ENCODE results near the gene TRAF6. TPM values are rescaled to one million over a fixed set of nuclear protein-coding genes. Genes with fewer than 3 reads are reported as not detected.
A peak's percentile ranks its signal among the peaks of the same experiment; 100 is the strongest.

The TRAF6 gene
- total and polyA plus RNA-seq, 4 donors: 2.2 to 14.0 (median 8.8) TPM

DNA sequence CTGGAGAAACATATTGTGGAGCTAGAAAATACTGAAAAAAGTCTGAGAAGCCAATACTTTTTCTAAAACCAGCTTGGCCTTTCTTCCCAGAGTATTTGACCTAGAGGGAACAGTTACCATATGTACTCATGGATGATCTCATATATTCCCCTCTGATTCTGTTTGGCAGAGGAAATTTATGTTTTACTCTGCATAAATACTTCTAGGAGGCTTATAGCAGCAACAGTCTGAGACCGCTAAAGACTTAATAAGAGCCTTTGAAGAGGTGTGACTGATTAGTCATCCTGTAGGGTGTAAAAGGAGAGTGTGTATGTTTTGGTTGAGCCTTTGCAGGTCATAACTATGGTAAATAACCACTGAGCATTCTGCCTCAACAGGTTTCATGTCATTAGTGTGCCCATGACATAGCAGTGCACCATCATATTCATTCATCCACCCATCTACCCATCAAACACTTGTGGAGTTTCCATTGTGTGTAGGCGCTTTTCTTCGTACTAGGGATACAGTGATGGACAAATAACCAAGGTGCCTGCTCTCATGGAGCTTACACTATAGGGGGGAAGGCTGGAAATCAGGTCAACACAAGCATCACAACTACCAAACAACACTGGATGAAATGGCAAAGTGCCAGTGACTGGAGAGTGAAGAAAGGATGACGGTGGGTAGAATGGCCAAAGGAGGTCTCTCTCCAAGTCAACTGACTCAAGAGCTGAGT lies 44.5 kb downstream of the TRAF6 start:
- H3K9me3 ChIP-seq (ENCODE audit: control insufficient read depth in 4 of 4, insufficient read depth in 3 of 4, low read length in 3 of 4): no peaks in the 10 kb centered on the region
- H3K36me3 ChIP-seq (ENCODE audit: control insufficient read depth in 4 of 4, insufficient read depth in 4 of 4, low read length in 4 of 4): peaks cover 0 to 4% (median 2%) of the 10 kb centered on the region in 4 donors
- H3K27ac ChIP-seq (ENCODE audit: low read depth in 1 of 2, low read length in 1 of 2): no peak overlapping the region
- no peak overlapping the region for H3K9ac ChIP-seq (ENCODE audit: insufficient read depth in 1 of 2, low read length in 2 of 2)
- H3K27me3 ChIP-seq (ENCODE audit: control insufficient read depth in 3 of 3, insufficient read depth in 3 of 3, low read length in 2 of 3): peaks cover 0 to under 1% (median 0%) of the 10 kb centered on the region in 3 donors
- ATAC-seq (ENCODE audit: insufficient read depth, low FRiP score) (no peak), DNase-seq (peak in 1 of 3 donors; percentile 51)
- no peak overlapping the region for H3K4me3 ChIP-seq
- H3K4me1 ChIP-seq (ENCODE audit: control insufficient read depth in 5 of 5, insufficient read depth in 5 of 5, low read length in 5 of 5): peaks cover 0 to 11% (median 0%) of the 10 kb centered on the region in 5 donors
- 92 to 95% methylated on average over 4 of the region's 4 CpGs for WGBS, 2 donors
- TF ChIP-seq, protein P1, sequence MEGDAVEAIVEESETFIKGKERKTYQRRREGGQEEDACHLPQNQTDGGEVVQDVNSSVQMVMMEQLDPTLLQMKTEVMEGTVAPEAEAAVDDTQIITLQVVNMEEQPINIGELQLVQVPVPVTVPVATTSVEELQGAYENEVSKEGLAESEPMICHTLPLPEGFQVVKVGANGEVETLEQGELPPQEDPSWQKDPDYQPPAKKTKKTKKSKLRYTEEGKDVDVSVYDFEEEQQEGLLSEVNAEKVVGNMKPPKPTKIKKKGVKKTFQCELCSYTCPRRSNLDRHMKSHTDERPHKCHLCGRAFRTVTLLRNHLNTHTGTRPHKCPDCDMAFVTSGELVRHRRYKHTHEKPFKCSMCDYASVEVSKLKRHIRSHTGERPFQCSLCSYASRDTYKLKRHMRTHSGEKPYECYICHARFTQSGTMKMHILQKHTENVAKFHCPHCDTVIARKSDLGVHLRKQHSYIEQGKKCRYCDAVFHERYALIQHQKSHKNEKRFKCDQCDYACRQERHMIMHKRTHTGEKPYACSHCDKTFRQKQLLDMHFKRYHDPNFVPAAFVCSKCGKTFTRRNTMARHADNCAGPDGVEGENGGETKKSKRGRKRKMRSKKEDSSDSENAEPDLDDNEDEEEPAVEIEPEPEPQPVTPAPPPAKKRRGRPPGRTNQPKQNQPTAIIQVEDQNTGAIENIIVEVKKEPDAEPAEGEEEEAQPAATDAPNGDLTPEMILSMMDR (IDR thresholded peaks at IDR 0.05; ENCODE audit: control extremely low read depth, extremely low read depth): no peak

DNA sequence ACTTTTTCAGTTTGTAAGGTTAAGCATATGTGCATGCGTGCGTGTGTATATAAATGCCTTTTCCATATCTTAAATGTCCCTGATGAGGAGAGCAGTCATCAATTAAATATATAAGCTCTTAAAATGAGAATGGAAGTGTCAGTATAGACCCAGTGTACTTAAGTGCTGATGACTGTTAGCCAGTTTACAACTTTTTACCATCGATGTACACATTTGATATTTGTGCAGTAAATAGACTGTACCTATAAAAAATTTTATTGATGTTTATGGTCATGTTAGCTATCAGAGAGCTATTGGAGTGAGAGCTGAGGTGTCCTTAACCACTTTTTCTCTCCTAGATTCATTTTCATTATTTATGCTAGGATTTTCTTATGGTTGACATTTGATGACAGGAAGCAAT lies 45.4 kb downstream of the TRAF6 start:
- H3K4me3 ChIP-seq: no peak overlapping the region
- no peak for DNase-seq
- no peak overlapping the region for H3K9ac ChIP-seq (ENCODE audit: insufficient read depth in 1 of 2, low read length in 2 of 2)
- no peak overlapping the region for H3K27ac ChIP-seq (ENCODE audit: low read depth in 1 of 2, low read length in 1 of 2)
- peaks cover 0 to 4% (median 0%) of the 10 kb centered on the region in 5 donors for H3K4me1 ChIP-seq (ENCODE audit: control insufficient read depth in 5 of 5, insufficient read depth in 5 of 5, low read length in 5 of 5)
- TF ChIP-seq, protein P1 (IDR thresholded peaks at IDR 0.05; ENCODE audit: control extremely low read depth, extremely low read depth): no peak
- no peaks in the 10 kb centered on the region for H3K9me3 ChIP-seq (ENCODE audit: control insufficient read depth in 4 of 4, insufficient read depth in 3 of 4, low read length in 3 of 4)
- 79 to 97% methylated on average over 3 of the region's 3 CpGs for WGBS, 2 donors
- H3K36me3 ChIP-seq (ENCODE audit: control insufficient read depth in 4 of 4, insufficient read depth in 4 of 4, low read length in 4 of 4): peaks cover 0 to 4% (median 2%) of the 10 kb centered on the region in 4 donors
- peaks cover 0 to 4% (median 0%) of the 10 kb centered on the region in 3 donors for H3K27me3 ChIP-seq (ENCODE audit: control insufficient read depth in 3 of 3, insufficient read depth in 3 of 3, low read length in 2 of 3)
- ATAC-seq (ENCODE audit: insufficient read depth, low FRiP score): no peak

DNA sequence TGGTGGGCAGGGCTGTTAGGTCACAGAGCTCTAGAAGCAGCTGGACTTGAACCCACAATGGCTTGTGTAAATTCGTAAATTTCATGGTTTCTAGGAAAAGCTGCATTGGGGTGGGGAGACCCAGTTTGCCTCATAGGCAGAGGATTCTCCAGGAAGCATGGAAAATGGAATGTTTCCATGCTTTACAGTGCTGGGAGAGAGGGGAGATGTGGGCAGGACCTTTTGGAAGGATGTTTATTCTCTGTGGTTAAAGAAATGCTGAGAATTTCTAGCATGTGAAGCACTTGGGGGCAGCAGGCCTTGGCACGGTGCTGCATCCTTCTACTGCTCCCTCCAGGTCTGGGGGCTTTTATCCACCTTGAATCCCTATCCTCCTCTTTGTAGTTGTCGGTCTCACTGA lies 46.3 kb downstream of the TRAF6 start:
- WGBS, 2 donors: 71 to 77% methylated on average over 3 of the region's 3 CpGs
- Histone ChIP-seq H3K27me3 (ENCODE audit: control insufficient read depth in 3 of 3, insufficient read depth in 3 of 3, low read length in 2 of 3) (peaks cover 0 to 4% (median 0%) of the 10 kb centered on the region in 3 donors), H3K9ac (ENCODE audit: insufficient read depth in 1 of 2, low read length in 2 of 2) (no peak overlapping the region), H3K4me3 (no peak overlapping the region), H3K27ac (ENCODE audit: low read depth in 1 of 2, low read length in 1 of 2) (no peak overlapping the region), H3K9me3 (ENCODE audit: control insufficient read depth in 4 of 4, insufficient read depth in 3 of 4, low read length in 3 of 4) (no peaks in the 10 kb centered on the region), H3K36me3 (ENCODE audit: control insufficient read depth in 4 of 4, insufficient read depth in 4 of 4, low read length in 4 of 4) (peaks cover 0 to 4% (median 2%) of the 10 kb centered on the region in 4 donors), H3K4me1 (ENCODE audit: control insufficient read depth in 5 of 5, insufficient read depth in 5 of 5, low read length in 5 of 5) (no peaks in the 10 kb centered on the region)
- TF ChIP-seq, protein P1 (IDR thresholded peaks at IDR 0.05; ENCODE audit: control extremely low read depth, extremely low read depth): no peak
- ATAC-seq (ENCODE audit: insufficient read depth, low FRiP score) (no peak), DNase-seq (no peak)

All from lung (tissue), 12 donors.